SK-N-MC (cell line): ENCODE data around the gene SCGB2A2.

ENCODE experiments used
- DNase-seq: peaks from one replicate; pipeline ENCODE4 v3.0.0-alpha.2; 2011; ENCODE audit warnings: low read depth, low spot score
- H3K27ac ChIP-seq: fragments of 200-600 bp; sonication (generic); 2 replicates; pipeline ENCODE4 v1.5.1; 2016; ENCODE audit warnings: mixed run types
- H3K36me3 ChIP-seq: fragments of 200-600 bp; sonication (generic); 2 replicates; pipeline ENCODE4 v1.6.1; 2017; ENCODE audit warnings: antibody characterized with exemption, low read length, mixed read lengths; ENCODE audit not compliant: insufficient read depth
- H3K4me3 ChIP-seq: fragments of 200-600 bp; sonication (generic); 2 replicates; pipeline ENCODE4 v1.5.1; 2016
- H3K9ac ChIP-seq: fragments of 200-600 bp; sonication (generic); 2 replicates; pipeline ENCODE4 v1.8.0; 2017; ENCODE audit warnings: mixed run types, mixed read lengths; ENCODE audit not compliant: insufficient read length
- H3K9me3 ChIP-seq: fragments of 200-600 bp; sonication (generic); 2 replicates; pipeline ENCODE4 v1.6.1; 2017; ENCODE audit warnings: low read depth, mild to moderate bottlenecking, antibody characterized with exemption, low read length, moderate library complexity, mixed read lengths
- EZH2 ChIP-seq: fragments of 200-600 bp; sonication (generic); IDR thresholded peaks from one replicate; pipeline ENCODE4 v1.6.1; 2017; ENCODE audit warnings: antibody characterized with exemption
- FOXP2 ChIP-seq: optimal IDR thresholded peaks from 2 replicates; pipeline ENCODE3; 2011; ENCODE audit warnings: mild to moderate bottlenecking, moderate library complexity; ENCODE audit not compliant: insufficient read depth; ENCODE audit errors: extremely low read length, control extremely low read depth
- POLR2AphosphoS5 ChIP-seq: IDR thresholded peaks from 2 replicates; pipeline ENCODE4 v1.6.1; 2012; ENCODE audit warnings: mild to moderate bottlenecking, low read depth, low read length, borderline replicate concordance

SCGB2A2 gene

DNA sequence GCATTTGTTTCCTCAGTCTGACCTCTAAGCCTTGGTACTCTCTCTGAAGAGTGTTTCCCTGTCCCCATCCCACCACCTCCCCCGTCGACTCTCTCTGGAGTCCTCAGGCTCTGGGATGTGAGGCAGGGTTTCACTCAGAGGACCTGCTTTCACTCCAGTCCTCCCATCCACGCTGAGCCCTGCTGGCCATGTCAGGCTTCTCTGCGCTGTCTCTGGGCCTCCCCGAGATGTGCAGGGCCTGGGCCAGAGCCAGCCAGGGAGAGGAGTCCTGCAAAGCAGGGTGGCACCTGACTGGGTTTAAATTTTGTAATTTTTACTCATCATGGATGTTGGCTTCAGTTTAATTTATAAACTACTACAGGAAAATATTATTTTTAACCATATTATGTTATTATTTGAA lies 3.3 kb downstream of the SCGB2A2 start:
- Histone ChIP-seq H3K9ac (no peak overlapping the region), H3K9me3 (no peaks in the 10 kb centered on the region), H3K27ac (no peak overlapping the region), H3K36me3 (no peaks in the 10 kb centered on the region), H3K4me3 (no peak overlapping the region)
- TF ChIP-seq EZH2 (no peak), FOXP2 (no peak), POLR2AphosphoS5 (no peak)
- no peak for DNase-seq

DNA sequence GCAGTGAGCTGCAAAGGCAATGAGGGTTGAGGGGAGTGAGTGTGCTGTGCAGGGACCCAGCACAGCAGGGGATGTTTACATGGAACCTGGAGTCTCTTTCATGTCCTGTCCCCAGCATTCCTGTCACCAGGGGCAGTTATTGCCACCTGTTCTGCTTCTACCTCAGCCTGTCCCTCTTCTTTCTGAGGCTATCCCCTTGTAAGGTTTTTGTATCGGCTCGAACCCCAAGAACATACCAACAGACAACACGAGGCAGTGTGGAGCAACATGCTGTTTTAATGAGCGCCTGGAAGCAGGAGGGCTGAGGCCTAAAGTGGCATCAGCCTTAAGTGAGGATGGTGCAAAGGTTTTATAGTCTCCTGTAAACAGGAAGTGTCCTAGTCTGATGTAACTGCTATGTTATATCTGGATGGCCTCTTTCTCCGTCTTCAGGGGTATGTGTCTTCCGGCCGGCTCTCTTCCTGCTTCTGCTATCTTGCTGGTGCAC lies 3.9 kb downstream of the SCGB2A2 start:
- Histone ChIP-seq H3K9ac (no peak overlapping the region), H3K9me3 (no peaks in the 10 kb centered on the region), H3K27ac (no peak overlapping the region), H3K36me3 (no peaks in the 10 kb centered on the region), H3K4me3 (no peak overlapping the region)
- TF ChIP-seq EZH2 (no peak), POLR2AphosphoS5 (no peak), FOXP2 (no peak)
- no peak for DNase-seq

DNA sequence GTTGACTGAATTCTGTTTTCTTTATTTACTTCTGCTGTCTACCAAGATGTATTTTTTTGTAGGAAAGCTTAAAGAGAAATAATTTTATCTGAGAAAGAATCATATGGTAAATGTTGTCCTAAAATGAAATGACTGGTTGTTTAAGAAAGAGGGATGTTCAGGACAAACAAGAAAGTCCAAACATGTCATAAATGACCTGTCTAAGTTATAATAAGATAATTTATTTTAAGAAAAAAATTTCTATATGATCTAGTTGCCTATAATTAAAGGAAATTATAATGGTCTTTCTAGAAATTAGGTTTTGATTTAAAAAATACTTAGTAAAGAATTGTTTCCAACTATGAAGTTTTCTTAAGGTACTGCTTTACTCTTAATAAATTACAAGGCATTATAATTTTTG lies 10.5 kb downstream of the SCGB2A2 start:
- TF ChIP-seq EZH2 (no peak), POLR2AphosphoS5 (no peak), FOXP2 (no peak)
- H3K4me3 ChIP-seq = no peak overlapping the region
- H3K36me3 ChIP-seq = no peaks in the 10 kb centered on the region
- no peak overlapping the region for H3K9ac ChIP-seq
- no peaks in the 10 kb centered on the region for H3K9me3 ChIP-seq
- no peak for DNase-seq
- no peak overlapping the region for H3K27ac ChIP-seq

DNA sequence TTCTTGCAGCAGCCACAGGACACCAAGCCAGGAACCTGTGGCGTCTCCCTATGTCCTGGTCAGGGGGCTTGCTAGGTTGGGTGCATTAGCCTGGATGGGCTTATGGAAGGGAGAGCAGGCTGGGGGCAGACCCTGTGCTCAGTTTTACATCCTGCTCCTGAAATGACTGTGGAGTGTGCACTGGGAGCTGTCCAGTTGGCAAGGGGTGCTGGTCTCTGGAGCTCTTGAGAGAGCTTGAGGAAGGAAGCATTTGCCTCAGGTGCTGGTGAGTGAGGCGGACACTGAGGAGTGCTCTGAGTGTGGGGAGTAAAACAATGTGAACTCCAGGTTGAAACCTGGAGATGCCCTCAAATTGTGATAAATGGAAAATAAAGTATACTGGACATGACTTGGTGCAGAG lies 25.5 kb downstream of the SCGB2A2 start:
- H3K4me3 ChIP-seq = no peak overlapping the region
- TF ChIP-seq FOXP2 = no peak
- TF ChIP-seq POLR2AphosphoS5 = no peak
- TF ChIP-seq EZH2 = no peak
- DNase-seq = no peak
- H3K36me3 ChIP-seq = no peaks in the 10 kb centered on the region
- H3K9ac ChIP-seq = no peak overlapping the region
- H3K27ac ChIP-seq = no peak overlapping the region
- H3K9me3 ChIP-seq = no peaks in the 10 kb centered on the region

DNA sequence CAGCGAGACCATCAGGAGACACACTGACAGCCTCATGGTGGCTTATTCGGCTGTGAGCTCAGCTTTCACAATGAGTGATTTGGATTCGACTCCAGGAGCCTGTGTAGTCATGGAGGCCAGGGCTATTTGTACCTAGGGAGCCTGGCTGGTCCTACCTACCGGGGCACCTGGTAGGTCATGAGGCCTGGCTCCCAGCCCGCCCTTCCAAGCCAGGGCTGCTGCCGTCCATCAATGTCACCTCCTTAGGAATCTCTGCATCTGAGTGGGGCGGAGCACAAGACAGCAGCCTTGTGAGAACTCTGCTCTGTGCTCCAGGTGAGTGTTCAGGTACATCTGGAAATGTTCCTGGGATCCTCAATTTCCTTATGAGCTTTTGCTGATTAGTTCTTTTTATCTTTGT lies 29.0 kb downstream of the SCGB2A2 start, which contains the start of gene SCGB1D4:
TSS of gene SCGB1D4 (minus strand) at position 101 of the 400 bp plus-strand sequence. CDS start at position 36, 65 bp downstream.
- Histone ChIP-seq H3K36me3 (no peaks in the 10 kb centered on the region), H3K4me3 (no peak within 1 kb of the TSS), H3K9ac (no peak within 1 kb of the TSS), H3K9me3 (no peaks in the 10 kb centered on the region), H3K27ac (no peak within 1 kb of the TSS)
- no peak for DNase-seq
- TF ChIP-seq POLR2AphosphoS5 (no peak), FOXP2 (no peak), EZH2 (no peak)

DNA sequence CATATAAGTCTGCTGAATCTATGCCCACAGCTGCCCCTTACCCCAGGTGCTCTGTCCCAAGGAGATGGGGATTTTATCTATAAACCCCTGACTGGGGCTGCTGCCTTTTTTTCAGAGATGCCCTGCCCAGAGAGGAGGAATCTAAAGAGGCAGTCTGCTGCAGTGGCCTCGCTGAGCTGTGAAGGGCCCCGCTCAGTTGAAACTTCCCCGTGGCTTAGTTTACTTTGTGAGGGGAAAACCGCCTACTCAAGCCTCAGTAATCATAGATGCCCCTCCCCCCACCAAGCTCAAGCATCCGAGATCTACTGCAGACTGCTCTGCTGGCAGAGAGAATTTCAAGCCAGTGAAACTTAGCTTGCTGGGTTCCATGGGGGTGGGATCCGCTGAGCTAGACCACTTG lies 36.3 kb downstream of the SCGB2A2 start:
- TF ChIP-seq POLR2AphosphoS5 = no peak
- no peaks in the 10 kb centered on the region for H3K36me3 ChIP-seq
- H3K9me3 ChIP-seq = no peaks in the 10 kb centered on the region
- H3K9ac ChIP-seq = no peak overlapping the region
- no peak overlapping the region for H3K27ac ChIP-seq
- H3K4me3 ChIP-seq = no peak overlapping the region
- DNase-seq = no peak

DNA sequence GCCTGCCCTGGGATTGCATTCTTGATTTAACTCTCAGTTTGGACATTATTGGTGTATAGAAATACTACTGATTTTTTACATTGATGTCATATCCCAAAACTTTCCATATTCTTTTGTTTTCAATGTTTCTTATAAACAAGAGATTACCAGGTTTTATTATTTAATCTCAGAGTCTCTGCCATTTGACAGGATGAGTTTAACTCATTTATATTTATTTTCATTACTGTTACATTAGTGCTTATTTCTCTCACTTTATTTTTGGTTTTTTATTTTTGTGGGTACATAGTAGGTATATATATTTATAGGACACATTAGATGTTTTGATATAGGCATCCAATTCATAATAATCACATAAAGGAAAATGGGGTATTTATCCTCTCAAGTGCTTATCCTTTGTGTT lies 38.0 kb downstream of the SCGB2A2 start:
- Histone ChIP-seq H3K9me3 (no peaks in the 10 kb centered on the region), H3K9ac (no peak overlapping the region), H3K4me3 (no peak overlapping the region), H3K27ac (no peak overlapping the region), H3K36me3 (no peaks in the 10 kb centered on the region)
- TF ChIP-seq EZH2 (no peak), FOXP2 (no peak), POLR2AphosphoS5 (no peak)
- DNase-seq = no peak

DNA sequence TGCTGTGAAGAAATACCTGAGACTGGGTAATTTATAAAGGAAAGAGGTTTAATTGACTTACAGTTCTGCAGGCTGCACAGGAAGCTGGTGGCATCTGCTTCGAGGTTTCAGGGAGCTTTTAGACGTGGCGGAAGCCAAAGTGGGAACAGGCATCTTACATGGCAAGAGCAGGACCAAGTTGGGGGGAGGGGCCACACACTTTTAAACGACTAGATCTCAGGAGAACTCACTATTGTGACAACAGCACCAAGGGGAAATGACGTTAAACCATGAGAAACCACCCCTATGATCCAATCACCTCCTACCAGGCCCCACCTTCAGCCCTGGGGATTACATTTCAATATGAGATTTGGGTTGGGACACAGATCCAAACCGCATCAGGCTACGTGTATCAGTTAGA lies 40.0 kb downstream of the SCGB2A2 start:
- TF ChIP-seq FOXP2 (no peak), POLR2AphosphoS5 (no peak), EZH2 (no peak)
- Histone ChIP-seq H3K36me3 (no peaks in the 10 kb centered on the region), H3K4me3 (no peak overlapping the region), H3K27ac (no peak overlapping the region), H3K9me3 (no peaks in the 10 kb centered on the region), H3K9ac (no peak overlapping the region)
- DNase-seq = no peak

DNA sequence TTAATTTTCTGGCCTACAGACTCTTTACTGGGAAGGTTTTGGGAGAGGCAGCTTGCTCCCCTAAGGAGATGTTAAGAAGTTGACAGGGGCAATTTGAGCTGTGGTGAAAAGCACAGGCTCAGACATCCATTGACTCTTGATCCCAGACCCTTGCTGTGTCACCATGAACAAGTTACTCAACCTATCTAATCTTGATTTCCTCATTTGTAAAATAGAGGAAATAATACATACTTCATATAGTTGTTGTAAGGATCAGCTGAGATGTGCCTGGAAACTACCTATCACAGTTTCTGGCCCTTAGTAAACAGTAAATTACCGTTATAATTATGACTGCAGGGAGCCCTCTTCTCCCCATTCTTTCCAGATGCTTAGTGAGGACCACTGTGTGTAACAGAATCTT lies 45.5 kb downstream of the SCGB2A2 start:
- no peaks in the 10 kb centered on the region for H3K9me3 ChIP-seq
- H3K9ac ChIP-seq = no peak overlapping the region
- no peak overlapping the region for H3K27ac ChIP-seq
- no peak for TF ChIP-seq FOXP2
- TF ChIP-seq EZH2 = no peak
- TF ChIP-seq POLR2AphosphoS5 = no peak
- no peaks in the 10 kb centered on the region for H3K36me3 ChIP-seq
- H3K4me3 ChIP-seq = no peak overlapping the region
- no peak for DNase-seq

DNA sequence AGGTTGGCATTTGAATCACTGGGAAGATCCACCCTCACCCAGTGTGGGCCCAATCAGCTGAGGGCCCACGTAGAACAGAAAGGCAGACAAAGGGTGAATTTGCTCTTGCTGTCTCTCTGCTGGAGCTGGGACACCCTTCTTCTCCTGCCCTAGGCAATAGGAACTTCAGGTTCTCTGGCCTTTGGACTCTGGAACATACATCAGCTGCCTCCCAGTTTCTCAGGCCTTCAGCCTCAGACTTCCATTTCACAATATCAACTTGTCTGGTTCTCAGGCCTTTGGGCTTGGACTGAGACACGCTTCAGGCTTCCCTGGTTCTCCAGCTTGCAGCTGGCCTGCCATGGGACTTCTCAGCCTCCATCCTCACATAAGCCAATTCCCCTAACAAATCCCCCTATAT lies 52.6 kb downstream of the SCGB2A2 start:
- TF ChIP-seq FOXP2 = no peak
- no peak for TF ChIP-seq EZH2
- TF ChIP-seq POLR2AphosphoS5 = no peak

More for the DNA sequence above, 52.6 kb downstream of the SCGB2A2 start:
- Histone ChIP-seq H3K9ac (no peak overlapping the region), H3K4me3 (no peak overlapping the region), H3K36me3 (no peaks in the 10 kb centered on the region), H3K9me3 (no peaks in the 10 kb centered on the region), H3K27ac (no peak overlapping the region)
- DNase-seq = no peak
